DND-41 (cell line): ENCODE measurements around the gene HEMK1.

Source experiments
- EZH2 ChIP-seq: IDR thresholded peaks from 3 replicates; pipeline ENCODE4 v1.6.1; 2012; ENCODE audit warnings: borderline replicate concordance, low read depth, mild to moderate bottlenecking, moderate library complexity, low read length, inconsistent platforms; ENCODE audit not compliant: severe bottlenecking
- TF ChIP-seq, protein P1 (sequence below): IDR thresholded peaks from 2 replicates; pipeline ENCODE4 v1.5.1; 2012; ENCODE audit warnings: borderline replicate concordance, low read length, moderate library complexity, mild to moderate bottlenecking; ENCODE audit not compliant: poor library complexity, severe bottlenecking; ENCODE audit errors: extremely low read depth

DNA sequence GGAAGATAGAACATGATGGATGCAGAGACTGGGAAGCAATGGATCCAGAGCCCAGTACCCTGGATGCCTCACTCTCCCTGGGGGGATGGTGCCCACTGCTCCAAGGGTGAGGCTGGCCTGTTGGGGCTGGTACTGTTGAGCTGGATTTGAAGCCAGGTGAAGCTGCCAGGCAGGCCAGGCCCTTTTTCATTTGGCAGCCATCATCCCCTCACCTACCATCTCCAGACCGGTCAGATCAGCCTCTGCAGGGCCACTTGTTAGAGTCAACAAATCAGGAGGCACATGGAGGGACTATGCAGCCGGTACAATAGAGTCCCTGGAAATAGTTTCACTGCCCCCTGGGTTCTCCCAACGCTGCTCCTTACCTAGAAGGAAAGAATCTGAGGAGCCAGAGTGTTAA lies 53.6 kb downstream of the HEMK1 start:
- no peak for TF ChIP-seq EZH2
- TF ChIP-seq, protein P1, sequence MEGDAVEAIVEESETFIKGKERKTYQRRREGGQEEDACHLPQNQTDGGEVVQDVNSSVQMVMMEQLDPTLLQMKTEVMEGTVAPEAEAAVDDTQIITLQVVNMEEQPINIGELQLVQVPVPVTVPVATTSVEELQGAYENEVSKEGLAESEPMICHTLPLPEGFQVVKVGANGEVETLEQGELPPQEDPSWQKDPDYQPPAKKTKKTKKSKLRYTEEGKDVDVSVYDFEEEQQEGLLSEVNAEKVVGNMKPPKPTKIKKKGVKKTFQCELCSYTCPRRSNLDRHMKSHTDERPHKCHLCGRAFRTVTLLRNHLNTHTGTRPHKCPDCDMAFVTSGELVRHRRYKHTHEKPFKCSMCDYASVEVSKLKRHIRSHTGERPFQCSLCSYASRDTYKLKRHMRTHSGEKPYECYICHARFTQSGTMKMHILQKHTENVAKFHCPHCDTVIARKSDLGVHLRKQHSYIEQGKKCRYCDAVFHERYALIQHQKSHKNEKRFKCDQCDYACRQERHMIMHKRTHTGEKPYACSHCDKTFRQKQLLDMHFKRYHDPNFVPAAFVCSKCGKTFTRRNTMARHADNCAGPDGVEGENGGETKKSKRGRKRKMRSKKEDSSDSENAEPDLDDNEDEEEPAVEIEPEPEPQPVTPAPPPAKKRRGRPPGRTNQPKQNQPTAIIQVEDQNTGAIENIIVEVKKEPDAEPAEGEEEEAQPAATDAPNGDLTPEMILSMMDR: peak; percentile 30
